NCI-H1092 (cell line): ENCODE results near the gene BTLA.
"Not testable (repeated sequence)": the region's sequence is repeated elsewhere in the genome, so short reads cannot be mapped to it uniquely, and the experiment has no call there.

Experiments
- DNase-seq: peaks from one replicate; lab custom pipeline; 2025; lab: John Stamatoyannopoulos, UW

BTLA gene

DNA sequence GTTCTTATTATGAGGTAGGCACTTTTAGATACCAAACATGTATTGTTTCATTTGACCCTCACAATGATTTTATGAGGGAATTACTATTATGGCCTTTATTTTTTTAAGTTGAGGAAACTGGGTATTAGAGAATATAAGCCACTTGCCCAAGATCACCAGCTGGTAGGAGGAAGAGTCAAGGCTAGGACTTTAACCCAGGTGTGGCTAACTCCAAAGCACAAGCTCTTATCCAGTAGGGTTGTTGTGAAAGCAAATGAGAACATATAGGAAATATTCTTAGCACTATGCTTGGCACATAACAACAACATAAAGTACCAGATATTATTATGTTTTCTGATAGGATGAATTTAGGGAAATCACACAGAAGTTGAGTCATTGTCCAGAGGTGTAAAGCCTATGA lies 7.9 kb downstream of the BTLA start:
- DNase-seq = no peak

GRCh38 chr3:112489674-112490479 lies 9.4 kb downstream of the BTLA start:
- no peak for DNase-seq

DNA sequence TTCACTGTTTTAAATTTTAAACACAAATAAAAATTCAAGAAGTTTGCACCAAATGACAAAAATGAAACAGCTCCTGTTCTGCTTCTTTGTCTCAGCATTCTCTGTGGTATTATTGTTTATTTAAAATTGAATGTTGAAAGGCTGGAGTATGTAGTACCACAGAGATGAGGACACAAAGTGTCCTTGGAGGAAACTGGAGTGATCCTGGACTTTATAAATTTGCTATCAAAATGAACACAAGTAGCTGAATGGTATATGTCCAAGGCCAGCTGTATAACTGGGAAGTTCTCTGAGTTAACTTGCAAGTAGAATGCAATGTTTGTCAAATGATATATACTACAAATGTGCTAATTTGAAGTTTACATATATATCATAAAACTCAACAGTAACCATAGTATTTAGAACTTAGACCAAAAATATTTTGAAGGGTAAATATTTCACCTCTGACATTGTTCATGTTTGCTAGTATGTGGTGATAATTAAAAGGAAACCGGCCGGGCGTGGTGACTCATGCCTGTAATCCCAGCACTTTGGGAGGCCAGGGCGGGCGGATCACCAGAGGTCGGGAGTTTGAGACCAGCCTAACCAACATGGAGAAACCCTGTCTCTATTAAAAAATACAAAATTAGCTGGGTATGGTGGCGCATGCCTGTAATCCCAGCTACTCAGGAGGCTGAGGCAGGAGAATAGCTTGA lies 12.3 kb downstream of the BTLA start:
- no peak for DNase-seq

DNA sequence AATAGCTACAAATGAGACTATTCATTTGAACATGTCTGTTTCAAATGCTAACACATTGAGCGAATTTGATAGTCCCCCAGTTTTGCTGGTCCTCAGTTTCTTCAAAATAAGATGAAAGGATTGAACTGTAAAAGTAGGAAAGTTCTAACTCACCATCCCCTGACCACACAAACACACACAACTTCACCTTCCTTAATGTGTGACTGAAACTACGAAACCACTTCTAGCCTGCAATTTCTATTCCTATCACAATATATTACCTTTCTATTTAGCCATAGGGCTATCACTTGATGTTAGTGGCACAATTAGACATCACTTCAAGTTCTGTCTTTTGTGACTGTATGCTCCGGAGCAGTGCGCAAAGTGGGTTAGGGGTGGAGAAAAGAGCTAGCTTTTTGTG lies 14.9 kb downstream of the BTLA start:
- DNase-seq = no peak

DNA sequence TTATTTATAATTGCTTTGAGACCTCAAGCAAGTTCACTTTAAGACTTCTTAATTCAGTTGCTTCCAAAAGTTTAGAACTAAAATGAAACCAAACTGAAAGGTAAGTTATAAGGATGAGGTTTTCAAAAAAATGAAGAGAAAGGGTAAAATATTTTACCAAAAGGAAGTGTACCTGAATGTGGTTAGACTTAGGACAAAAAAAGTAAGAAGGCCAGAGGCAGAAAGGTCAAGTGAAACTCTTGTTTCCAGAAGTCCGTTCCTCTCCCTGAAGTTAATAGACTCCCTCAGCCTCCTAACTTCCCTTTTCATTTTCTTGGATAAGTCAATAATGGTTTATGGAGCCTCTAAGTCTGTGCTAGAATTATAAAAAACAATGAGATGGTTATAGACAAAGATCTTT lies 16.6 kb downstream of the BTLA start:
- no peak for DNase-seq

DNA sequence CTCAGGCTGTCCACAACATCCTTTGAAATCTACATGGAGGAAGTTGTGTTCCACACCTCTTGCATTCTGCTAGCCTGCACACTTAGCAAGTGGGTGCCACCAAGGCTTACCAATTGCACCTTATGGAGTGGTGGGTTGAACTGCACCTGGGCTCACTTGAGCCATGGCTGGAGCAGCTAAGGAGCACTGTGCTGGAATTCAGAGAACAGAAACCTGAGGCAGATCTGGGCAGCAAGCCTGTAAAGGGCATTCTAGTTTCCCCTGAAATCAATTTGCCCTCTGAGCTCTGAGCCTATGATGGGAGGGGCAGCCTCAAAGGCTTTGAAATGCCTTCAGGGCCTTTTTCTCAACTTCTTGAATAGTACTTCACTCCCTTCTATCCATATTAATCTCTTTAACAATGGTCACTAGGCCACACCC lies 18.0 kb downstream of the BTLA start:
- no peak for DNase-seq

DNA sequence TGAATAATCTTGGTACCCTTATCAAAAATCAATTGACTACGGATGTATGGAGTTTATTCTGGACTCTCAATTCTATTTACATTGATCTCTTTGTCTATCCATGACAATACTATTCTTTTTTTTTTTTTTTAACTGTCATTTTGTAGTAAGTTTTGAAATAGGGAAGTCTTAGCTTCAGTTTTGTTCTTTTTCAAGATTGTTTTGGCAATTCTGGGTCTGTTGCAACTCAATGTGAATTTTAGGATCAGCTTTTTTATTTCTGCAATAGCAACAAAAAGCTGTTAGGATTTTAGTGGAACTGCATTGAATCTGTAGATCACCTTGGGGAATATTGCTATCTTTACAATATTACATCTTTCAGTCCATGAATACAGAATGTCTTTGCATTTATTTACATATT lies 21.4 kb downstream of the BTLA start:
- no peak for DNase-seq

- DNase-seq = no peak
Observed at GRCh38 chr3:112476346-112476745, 22.9 kb downstream of the BTLA start.

DNA sequence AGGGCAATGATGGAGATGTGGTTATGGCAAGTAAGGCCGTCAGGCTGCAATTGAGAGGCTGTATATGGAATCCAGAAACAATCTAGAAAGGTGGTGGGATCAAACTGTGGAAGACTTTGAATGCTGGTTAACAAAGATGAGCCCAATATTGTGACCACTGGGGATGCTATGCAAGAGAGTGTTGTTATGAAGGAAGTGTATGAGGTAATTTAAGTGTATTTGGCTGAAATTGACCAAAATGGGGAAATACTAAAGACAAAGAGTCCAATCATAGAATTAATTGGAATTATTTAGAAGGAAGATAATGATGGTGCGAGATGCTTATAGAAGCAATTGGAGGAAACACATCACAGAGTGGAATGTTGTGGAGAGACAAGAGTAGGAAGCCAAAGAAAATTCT lies 24.5 kb downstream of the BTLA start:
- no peak for DNase-seq

- no peak for DNase-seq
Observed at GRCh38 chr3:112472691-112473090, 26.6 kb downstream of the BTLA start.

DNA sequence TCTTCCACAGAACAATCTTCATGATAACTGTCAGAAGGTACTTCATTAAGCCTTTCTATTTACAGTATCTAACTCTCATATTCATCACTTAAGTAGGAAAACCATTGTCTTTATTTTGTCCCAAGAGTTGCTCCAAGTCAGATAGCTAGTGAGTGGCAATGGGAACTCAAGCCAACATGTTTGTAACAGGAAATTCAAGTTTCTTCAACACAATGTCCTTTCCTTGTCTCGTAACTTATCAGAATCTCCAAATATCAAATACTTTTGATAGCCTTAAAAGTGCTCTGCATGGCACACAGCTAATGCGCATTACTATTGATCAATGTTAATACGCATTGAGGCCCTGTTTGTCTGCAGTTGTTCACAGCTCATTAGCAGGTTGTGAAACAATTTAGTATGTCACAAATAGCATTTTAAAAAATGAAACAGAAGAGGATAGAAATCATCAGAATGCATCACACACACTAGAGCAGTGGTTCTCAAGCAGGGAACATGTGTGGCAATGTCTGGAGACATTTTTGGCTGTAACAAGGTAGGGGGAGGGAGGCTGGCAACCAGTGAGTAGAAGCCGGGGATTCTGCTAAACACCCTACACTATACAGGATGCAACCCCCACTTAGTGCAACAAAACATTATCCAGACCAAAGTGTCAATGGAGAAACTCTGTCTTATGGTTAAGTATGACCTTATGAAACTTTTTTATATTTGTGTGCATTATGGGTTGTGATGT lies 27.5 kb downstream of the BTLA start:
- DNase-seq = no peak

DNA sequence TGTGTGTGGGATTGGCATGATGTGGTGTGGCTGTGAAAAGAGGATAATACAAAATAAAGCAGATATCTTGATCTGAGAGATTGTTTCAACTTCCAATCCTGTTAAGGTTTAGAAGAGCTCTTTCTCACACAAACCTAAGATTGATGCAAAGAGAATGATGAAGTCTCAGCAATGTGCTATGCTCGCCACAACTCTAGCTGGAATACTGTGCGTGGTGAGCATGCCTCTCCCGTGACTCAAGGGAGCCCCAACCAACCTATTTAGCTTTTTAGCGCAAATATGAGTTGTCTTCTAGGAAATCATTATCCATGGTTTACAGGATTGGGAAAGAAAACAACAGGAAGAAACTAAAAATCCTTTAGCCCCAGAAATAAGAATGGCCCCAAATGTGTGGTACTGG lies 28.5 kb downstream of the BTLA start:
- DNase-seq = no peak

DNA sequence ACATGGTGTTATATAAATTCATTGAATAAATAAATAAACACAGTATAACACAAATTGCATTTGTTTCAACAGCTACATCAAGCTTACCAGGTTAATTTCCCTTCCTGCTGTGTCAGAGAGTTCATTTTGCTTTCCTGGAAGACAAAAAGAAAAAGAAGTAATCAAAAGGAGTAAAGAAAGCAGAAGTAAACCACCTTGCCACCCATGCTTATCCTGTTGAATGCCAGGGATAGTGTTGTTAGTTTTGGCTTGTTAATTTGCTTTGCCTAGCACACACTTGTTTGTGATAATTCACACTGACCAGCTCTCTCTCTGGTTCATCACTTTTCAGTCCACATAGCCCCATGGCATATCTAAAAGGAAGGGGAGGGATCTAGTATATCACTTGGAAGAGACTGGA lies 29.6 kb downstream of the BTLA start:
- no peak for DNase-seq

GRCh38 chr3:112467539-112467938 lies 31.7 kb downstream of the BTLA start:
- DNase-seq = no peak

- DNase-seq = no peak
Observed at GRCh38 chr3:112466020-112466419, 33.3 kb downstream of the BTLA start.

GRCh38 chr3:112464264-112464663 lies 35.0 kb downstream of the BTLA start:
- DNase-seq = no peak

- DNase-seq = no peak
Observed at GRCh38 chr3:112463250-112463649, 36.0 kb downstream of the BTLA start.

- not testable (repeated sequence) for DNase-seq
Observed at GRCh38 chr3:112461787-112462186, 37.5 kb downstream of the BTLA start.

GRCh38 chr3:112460519-112461195 lies 38.6 kb downstream of the BTLA start:
- DNase-seq = no peak

DNA sequence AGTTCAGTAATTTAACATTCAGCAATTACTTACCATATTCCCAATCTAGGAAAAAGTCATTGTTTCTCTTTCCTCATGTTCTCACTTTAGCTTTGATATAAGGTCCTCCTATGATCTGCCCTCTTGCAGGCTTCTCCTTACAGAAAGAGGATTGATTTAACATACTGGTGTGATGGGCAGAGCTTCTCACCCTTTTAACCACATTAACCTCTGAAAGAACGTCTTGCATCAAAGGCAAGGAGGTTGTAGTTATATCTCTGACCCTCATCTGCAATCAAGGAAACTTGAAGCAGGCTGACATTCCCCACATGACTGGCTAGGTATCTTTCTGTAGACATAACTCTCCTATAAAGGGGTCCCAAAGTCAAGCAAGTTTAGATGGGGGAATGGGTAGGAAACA lies 39.5 kb downstream of the BTLA start:
- DNase-seq = no peak

DNA sequence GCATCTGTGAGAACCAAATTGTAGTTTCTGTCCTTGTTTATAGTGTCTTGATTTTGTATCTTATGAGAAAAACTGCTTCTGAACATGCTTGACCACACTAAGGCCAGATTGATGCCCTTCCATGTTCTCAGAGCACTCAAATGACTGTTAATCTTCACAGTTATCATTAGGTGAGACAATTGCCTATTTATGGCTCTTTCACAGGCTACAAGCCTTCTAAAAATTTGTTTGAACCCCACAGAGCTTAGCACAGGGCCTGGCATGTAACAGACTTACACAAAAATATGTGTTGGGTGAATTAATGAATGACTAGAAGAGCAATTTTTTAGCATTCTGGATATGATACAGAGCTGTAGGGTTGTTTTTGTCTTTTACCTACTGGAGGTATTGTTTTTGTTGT lies 43.1 kb downstream of the BTLA start:
- DNase-seq = no peak

DNA sequence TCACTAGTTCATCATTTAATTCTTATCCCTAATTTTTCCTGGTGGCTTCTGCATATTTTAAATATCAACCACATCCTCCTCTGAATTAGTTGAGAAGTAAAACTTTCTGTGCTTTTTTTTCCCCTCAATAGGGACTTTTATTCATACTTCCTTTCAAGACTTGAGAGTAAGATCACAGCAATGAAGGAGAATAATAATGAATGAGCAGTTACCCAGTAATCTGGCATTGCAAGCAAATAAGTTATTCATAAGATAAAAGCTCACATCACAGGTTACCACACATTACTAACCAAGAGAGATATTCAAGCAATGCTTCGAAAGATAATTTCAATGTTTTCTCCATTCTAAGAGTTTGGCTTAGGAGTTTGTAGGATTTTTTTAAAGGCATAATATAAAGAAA lies 50.3 kb downstream of the BTLA start:
- DNase-seq = no peak
